A673 (cell line): Measurements from ENCODE around the gene LRRC8D. TPM values are rescaled to one million over a fixed set of nuclear protein-coding genes. Genes with fewer than 3 reads are reported as not detected.
"Not testable (repeated sequence)": the region's sequence is repeated elsewhere in the genome, so short reads cannot be mapped to it uniquely, and the experiment has no call there.

Source experiments
- Bru-seq: library from RNA; stranded (reverse); fragments of 400-500 nt; gene quantifications from one replicate; lab custom pipeline; 2021; lab: Mats Ljungman, UMichigan
- BruChase-seq, 2 experiments: library from RNA; stranded (reverse); fragments of 400-500 nt; gene quantifications; one replicate each; lab custom pipeline; 2021; lab: Mats Ljungman, UMichigan
- BruUV-seq: library from RNA; stranded (reverse); fragments of 400-500 nt; replicated peaks from 2 replicates; lab custom pipeline; 2021; lab: Mats Ljungman, UMichigan
- CTCF ChIA-PET: fragments of 300-600 bp; sonication (Branson Sonifier 250); formaldehyde crosslinking; loops from one replicate; lab custom pipeline; 2022; ENCODE audit warnings: antibody characterized with exemption; lab: Charles Lee
- POLR2A ChIA-PET: fragments of 300-600 bp; sonication (Branson Sonifier 250); formaldehyde crosslinking; loops from one replicate; lab custom pipeline; 2022; ENCODE audit warnings: antibody characterized with exemption; ENCODE audit not compliant: low non-redundant PET; lab: Charles Lee
- DNase-seq: peaks from one replicate; pipeline ENCODE4 v3.0.0-alpha.2; 2015; ENCODE audit warnings: low spot score
- H3K27ac ChIP-seq: fragments of 200-600 bp; sonication (generic); 2 replicates; pipeline ENCODE4 v1.5.1; 2016; ENCODE audit warnings: mixed run types, low read depth, mild to moderate bottlenecking, mixed read lengths, antibody characterized with exemption, low read length; ENCODE audit not compliant: poor library complexity, severe bottlenecking
- H3K27me3 ChIP-seq: fragments of 200-600 bp; sonication (generic); replicated peaks from 2 replicates; pipeline ENCODE4 v1.6.1; 2017; ENCODE audit warnings: mixed run types, low read depth, mild to moderate bottlenecking, mixed read lengths, antibody characterized with exemption, low read length; ENCODE audit not compliant: insufficient read depth, poor library complexity
- H3K36me3 ChIP-seq: fragments of 200-600 bp; sonication (generic); 2 replicates; pipeline ENCODE4 v1.6.1; 2016; ENCODE audit warnings: mixed run types, mild to moderate bottlenecking, mixed read lengths, antibody characterized with exemption, low read length; ENCODE audit not compliant: insufficient read depth, poor library complexity, severe bottlenecking
- H3K4me1 ChIP-seq: fragments of 200-600 bp; sonication (generic); 2 replicates; pipeline ENCODE4 v1.6.1; 2017; ENCODE audit warnings: mixed run types, mild to moderate bottlenecking, mixed read lengths, antibody characterized with exemption, low read length; ENCODE audit not compliant: insufficient read depth, poor library complexity, severe bottlenecking
- H3K4me3 ChIP-seq: fragments of 200-600 bp; sonication (generic); 2 replicates; pipeline ENCODE4 v1.5.1; 2016; ENCODE audit warnings: low read depth, mixed run types, mild to moderate bottlenecking, mixed read lengths, low read length; ENCODE audit not compliant: poor library complexity, severe bottlenecking
- H3K9me3 ChIP-seq: fragments of 200-600 bp; sonication (generic); 2 replicates; pipeline ENCODE4 v1.6.1; 2016; ENCODE audit warnings: mixed run types, low read depth, mild to moderate bottlenecking, mixed read lengths, antibody characterized with exemption, low read length; ENCODE audit not compliant: poor library complexity, severe bottlenecking
- CTCF ChIP-seq: fragments of 300-800, 200-600 bp; sonication (generic); conservative IDR thresholded peaks from 2 replicates; pipeline ENCODE4 v1.5.1; 2017; ENCODE audit warnings: low read depth, mild to moderate bottlenecking, antibody characterized with exemption, low read length, moderate library complexity, mixed read lengths
- EZH2 ChIP-seq: fragments of 200-600 bp; sonication (generic); IDR thresholded peaks from 2 replicates; pipeline ENCODE4 v1.6.1; 2017; ENCODE audit warnings: borderline replicate concordance, low read depth, mild to moderate bottlenecking, mixed read lengths, antibody characterized with exemption, low read length; ENCODE audit not compliant: poor library complexity, severe bottlenecking
- intact Hi-C: fragments of 100-400 bp; cut with micrococcal nuclease; formaldehyde crosslinking; loops from one replicate; pipeline ENCODE4 v1.10.0; 2022; ENCODE audit not compliant: unreplicated experiment
- long read RNA-seq: library from polyadenylated mRNA; stranded (forward); transcript quantifications from one replicate; pipeline ENCODE4 v2.0.0, GENCODE V29; 2022
- total RNA-seq: library from RNA; stranded (reverse); gene quantifications from 2 replicates; pipeline ENCODE4 v1.2.3, GENCODE V29; 2021

LRRC8D gene
- total RNA-seq (59.4 and 67.5 TPM in 2 replicates), Bru-seq, nascent RNA (percentile 93 among the genes with signal in this experiment), BruChase-seq, experiment 1, labeled RNA remaining after a 2-hour chase (percentile 98 among the genes with signal in this experiment), BruChase-seq, experiment 2, labeled RNA remaining after a 6-hour chase (percentile 96 among the genes with signal in this experiment)
- long read RNA-seq, transcript LRRC8D-206 (2 exons, 922 nt): minor isoform, 7 of 65 reads
- long read RNA-seq, transcript LRRC8D-201 (3 exons, 3,950 nt): major isoform, 29 of 65 reads
- long read RNA-seq, partial matches to known transcripts: 0 of 65 reads
- long read RNA-seq, other reads (novel, unspliced or antisense): 25 of 65 reads

DNA sequence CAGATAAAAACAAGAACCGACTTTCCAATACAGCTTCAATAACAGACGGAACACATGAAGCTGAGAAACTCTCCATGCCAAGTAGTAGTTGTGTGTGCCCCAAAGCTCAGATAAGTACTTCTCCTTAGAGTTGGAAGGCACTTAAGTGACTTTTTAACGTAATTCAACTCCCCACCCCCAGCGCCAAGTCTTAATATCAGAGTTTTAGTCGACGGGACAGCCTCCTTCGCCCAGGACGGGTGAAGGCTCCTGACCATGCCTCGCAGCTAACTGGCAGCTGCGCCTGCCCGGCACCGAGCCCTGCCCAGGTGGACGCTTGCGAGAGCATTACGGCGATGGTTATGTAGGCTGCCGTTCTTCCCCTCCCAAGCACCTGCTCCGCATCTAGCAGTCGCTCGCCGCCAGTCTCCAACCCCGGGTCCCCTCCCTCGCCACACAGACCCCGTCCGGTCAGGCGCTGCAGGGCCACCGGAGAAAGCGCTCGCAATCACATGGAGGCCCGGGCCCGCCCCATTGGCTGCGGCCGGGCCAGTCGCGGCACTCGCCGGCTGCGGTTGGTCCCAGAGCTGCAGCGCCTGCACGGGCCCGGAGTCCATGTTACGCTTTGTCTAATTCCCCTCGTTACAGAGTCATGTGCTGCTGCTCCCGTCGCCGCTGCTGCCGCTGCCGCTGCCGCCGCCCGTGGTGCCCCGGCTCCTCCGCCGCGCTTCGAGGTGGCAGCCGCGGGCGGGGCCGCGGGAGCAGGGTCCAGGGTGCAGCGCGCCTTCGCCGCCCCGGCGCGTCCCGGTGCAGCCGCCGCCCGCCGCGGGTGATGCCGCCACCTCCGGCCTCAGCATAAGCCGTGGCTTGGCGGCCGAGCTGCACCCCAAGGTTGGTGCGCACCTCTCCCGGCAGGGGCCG, at the start of gene LRRC8D:
TSS of gene LRRC8D (plus strand) at position 611 of the 900 bp plus-strand sequence. CDS start 112,037 bp downstream, outside the sequence.
- TF ChIP-seq EZH2 (no peak), CTCF (no peak)
- Histone ChIP-seq H3K27ac (peak within 1 kb of the TSS; percentile 89), H3K4me1 (peaks cover 39% of the 10 kb centered on the region), H3K36me3 (no peaks in the 10 kb centered on the region), H3K27me3 (no peaks in the 10 kb centered on the region), H3K9me3 (no peaks in the 10 kb centered on the region), H3K4me3 (peak within 1 kb of the TSS; percentile 86)
- intact Hi-C loops: loop anchor here (5.0 kb wide), 2 partner anchors 87 to 167 kb away; no protein-coding TSS in a partner anchor
- ChIA-PET CTCF (interaction anchor here (0.6 kb wide), 2 partner anchors 130 to 165 kb away, joined by 4 to 6 read pairs; no protein-coding TSS in a partner anchor), POLR2A (interaction anchor here (1.0 kb wide), 1 partner anchor 404 kb away, joined by 3 read pairs; no protein-coding TSS in a partner anchor)
- peak; percentile 90 for DNase-seq
- BruUV-seq: no TSS peak

- no peaks in the 10 kb centered on the region for H3K27me3 ChIP-seq
- no peak for DNase-seq
- intact Hi-C loops: no loop called here
- ChIA-PET POLR2A (interaction anchor here (0.6 kb wide), 1 partner anchor 120 kb away, joined by 3 read pairs; no protein-coding TSS in a partner anchor), CTCF (interaction anchor here (1.7 kb wide), 1 partner anchor 10 kb away, joined by 5 read pairs; no protein-coding TSS in a partner anchor)
- peaks cover 12% of the 10 kb centered on the region for H3K4me1 ChIP-seq
- no peaks in the 10 kb centered on the region for H3K9me3 ChIP-seq
- H3K27ac ChIP-seq: no peak overlapping the region
- TF ChIP-seq EZH2: no peak
- no peak for TF ChIP-seq CTCF
- BruUV-seq: no TSS peak
- no peak overlapping the region for H3K4me3 ChIP-seq
- H3K36me3 ChIP-seq: no peaks in the 10 kb centered on the region
These were observed 48.8 kb upstream of the LRRC8D start for GRCh38 chr1:89771991-89772560.

GRCh38 chr1:89776104-89776503, 44.7 kb upstream of the LRRC8D start:
- H3K4me3 ChIP-seq, DNase-seq, H3K27ac ChIP-seq, H3K27me3 ChIP-seq, POLR2A ChIA-PET, H3K9me3 ChIP-seq, H3K36me3 ChIP-seq, intact Hi-C loops, BruUV-seq, H3K4me1 ChIP-seq, CTCF ChIA-PET: not testable (repeated sequence)

GRCh38 chr1:89777271-89777670, 43.6 kb upstream of the LRRC8D start:
- H3K9me3 ChIP-seq, H3K4me3 ChIP-seq, DNase-seq, BruUV-seq, H3K27ac ChIP-seq, CTCF ChIA-PET, intact Hi-C loops, H3K27me3 ChIP-seq, H3K36me3 ChIP-seq, H3K4me1 ChIP-seq: not testable (repeated sequence)
- POLR2A ChIA-PET: interaction anchor here (0.7 kb wide), 1 partner anchor 14 kb away, joined by 14 read pairs; no protein-coding TSS in a partner anchor
